DMS 273 treated with DMSO at 0.1 percent for 48 hours (cell line): ENCODE data around the gene FAHD1.
A peak's percentile ranks its signal among the peaks of the same experiment; 100 is the strongest.

Source experiments
- DNase-seq: peaks from one replicate; lab custom pipeline; 2025; lab: John Stamatoyannopoulos, UW

The FAHD1 gene

DNA sequence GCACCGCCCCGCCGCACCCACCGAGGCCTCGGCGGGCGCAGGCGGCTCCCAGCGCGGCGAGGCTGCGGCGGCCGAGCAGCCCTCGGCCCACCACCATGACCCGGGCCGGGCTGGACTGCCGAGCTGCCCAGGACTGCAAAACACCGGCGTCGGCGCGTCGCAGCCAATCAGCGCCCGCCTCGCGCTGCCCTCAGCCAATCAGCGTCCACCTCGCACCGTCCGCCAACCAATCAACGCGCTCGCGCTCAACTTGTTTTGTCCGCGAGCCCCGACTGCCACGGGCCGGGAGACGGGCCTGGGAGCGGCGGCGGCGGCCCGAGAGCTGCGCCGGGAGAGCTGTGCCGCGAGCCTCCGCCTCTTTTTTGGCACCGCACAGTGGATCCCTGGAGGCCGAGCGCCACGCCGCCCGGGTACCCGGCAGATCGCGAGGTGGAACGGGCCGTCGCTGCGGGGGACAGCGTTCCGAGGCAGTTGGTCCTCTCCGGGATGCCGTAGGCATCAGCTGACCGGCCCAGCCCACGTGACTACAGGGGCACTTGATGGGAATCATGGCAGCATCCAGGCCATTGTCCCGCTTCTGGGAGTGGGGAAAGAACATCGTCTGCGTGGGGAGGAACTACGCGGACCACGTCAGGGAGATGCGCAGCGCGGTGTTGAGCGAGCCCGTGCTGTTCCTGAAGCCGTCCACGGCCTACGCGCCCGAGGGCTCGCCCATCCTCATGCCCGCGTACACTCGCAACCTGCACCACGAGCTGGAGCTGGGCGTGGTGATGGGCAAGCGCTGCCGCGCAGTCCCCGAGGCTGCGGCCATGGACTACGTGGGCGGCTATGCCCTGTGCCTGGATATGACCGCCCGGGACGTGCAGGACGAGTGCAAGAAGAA lies at the start of gene FAHD1, which contains the start of gene HAGH:
Gene FAHD1 (plus strand): TSS at position 516 of the 883 bp plus-strand sequence. CDS start 33 bp downstream, at position 549.
Gene HAGH (minus strand): TSS at position 135 of the 883 bp plus-strand sequence. CDS start 38 bp downstream, at position 97.
- DNase-seq = peak; percentile 80

DNA sequence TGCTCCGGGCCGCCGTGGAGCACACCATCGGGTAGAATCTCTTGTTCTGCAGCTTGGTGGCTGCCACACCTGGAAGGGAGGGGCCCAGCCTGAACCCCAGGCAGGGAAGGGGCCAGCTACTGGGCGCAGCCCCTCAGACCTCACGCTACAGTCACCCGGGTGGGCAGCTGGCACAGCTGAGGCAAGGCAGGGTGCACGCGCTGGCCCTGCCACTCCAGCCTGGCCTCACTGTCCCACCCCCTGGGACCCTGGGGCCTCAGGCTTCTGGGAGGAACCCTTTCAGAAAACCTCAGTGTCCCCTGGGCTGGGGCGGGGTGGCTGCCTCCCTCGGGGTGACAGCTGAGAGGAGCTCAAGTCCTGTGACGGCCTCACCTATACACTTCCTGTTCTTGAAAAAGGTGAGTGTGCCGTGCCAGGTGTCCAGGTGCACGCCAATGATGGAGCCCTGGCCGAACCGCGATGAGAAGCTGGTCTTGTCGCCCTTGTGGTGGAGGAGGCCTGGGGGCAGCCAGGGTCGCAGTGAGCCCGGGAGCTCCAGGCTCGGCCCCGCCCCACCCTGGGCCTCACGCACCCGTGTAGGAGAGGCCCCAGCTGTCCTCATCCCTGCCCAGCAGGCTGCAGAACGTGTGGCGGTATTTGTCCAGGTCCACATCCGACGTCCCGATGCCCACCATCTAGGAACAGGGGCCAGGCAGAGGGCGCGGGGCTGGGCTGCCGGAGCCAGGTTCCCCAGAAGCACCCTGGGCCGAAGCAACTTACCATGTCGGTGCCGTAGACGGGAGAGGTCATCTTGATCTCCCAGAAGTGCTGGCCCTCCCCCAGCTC lies 49.4 kb upstream of the FAHD1 start:
- no peak for DNase-seq

DNA sequence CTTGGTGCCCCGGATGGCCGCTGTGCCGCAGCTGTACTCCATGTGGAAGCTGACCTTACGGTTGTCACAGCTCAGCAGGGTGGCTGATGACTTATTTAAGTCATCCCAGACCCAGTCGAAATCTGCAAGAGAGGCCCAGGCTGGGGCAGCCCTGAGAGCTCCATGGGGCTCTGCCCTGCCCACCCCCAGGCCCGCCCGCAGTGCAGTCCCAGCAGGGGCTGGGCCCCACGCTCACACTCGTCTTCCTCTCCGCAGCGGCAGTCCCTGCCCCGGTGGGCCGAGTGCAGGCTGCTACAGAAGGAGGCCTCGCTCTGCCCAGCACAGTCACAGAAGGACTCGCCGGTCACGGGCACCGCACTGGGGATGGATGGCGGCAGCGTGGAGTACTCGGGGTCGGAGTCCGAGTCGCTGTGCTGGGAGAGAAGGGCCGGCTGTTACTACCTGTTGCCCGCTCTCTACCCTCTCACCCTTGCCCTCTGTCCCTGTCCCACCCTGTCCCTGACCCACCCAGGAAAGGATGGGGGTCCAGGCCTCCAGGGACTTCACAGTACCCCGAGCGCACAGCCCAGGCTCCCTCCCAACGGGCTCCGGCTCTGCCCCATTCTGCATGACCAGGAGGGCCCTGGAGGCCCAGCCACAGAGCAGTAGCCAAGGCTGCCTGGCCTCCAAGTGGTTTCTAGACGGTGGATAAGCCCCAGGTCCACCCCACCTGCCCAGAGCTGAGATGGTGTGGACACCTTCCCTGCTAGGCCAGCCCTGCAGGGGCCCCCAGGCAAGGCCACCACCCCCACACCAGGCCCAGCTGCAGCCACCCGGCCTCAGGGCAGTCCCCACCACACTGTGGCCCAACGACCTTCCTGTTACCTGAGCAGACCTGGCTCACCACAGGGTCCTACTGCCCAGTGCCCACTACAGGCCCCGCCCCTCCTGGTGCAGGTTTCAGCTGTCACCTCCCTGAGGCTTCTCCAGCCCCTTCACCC lies 48.5 kb upstream of the FAHD1 start:
- DNase-seq = no peak

DNA sequence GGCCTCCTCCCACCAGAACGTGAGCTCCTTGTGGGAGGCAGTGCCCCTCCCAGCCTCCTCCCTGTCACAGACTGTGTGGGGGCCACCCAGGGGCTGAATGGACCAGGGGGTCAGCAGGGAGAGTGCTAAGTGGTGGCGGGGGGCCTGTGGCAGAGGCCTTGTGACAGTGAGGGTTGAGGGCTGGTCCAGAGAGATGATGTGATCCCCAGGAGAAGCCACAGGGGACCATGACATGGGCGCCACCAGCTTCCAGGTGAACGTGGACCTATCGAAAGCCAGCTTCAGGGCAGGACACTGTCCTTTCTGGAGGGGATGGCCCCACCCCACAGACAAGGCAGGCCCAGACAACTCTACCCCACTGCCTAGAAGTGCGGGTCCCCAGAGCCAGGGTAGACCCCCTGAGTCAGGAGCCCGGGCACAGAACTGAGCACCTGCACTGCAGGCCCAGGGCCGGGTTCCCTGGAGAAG lies 47.7 kb upstream of the FAHD1 start:
- no peak for DNase-seq

DNA sequence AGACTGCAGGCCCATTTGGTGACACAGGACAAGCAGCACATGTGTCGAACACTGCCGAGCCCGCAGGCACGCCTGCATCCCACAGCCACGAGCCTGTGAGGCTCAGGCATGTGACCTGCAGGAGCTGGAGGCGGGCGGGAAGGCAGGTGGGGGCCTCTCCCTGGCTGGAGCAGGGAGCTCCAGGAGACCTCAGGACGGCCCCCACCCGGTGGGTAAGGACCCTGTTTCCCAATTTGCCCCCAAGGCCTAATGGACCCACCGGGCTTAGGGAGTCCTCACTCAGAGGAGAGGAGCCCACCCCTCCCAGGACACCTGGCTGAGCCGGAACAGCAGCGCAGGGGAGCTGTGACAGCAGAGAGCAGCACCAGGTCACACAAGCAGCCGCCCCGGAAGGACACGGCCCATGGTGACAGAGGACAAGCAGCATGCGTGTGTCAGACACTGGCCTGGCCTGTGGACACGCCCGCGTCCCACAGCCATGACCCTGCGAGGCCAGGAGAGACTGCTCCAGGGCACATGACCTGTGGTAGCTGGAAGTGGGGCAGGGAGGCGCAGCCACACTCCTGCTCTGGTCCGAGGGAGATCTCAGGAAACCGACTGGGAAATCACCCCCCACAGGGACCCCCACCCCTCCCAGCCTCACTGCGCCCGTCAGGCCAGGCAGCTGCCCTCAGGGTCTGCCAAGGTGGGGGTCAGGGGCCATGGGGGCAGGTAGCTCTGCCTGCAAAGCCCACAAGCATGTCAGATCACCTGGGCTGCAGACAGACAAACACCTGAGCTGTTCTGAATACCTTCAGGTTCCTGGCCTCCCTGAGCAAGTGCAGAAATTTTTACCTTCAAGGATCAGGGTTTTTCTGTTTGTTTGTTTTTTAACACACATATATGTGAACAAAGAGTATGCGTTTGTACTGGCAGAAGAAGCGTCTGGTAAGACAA lies 47.0 kb upstream of the FAHD1 start:
- DNase-seq = no peak

DNA sequence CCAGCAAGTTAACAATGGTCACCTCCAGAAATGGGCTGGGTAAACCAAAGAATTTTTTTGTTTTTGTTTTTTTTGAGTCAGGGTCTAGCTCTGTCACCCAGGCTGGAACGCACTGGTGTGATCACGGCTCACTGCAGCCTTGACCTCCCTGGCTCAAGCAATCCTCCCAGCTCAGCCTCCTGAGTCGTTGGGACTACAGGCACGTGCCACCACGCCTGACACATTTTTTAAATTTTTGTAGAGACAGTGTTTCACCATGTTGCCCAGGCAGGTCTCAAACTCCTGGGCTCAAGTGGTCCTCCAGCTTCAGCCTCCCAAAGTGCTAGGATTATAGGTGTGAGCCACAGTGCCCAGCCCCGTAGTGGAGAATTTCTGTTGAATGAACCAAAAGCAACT lies 46.3 kb upstream of the FAHD1 start:
- no peak for DNase-seq

DNA sequence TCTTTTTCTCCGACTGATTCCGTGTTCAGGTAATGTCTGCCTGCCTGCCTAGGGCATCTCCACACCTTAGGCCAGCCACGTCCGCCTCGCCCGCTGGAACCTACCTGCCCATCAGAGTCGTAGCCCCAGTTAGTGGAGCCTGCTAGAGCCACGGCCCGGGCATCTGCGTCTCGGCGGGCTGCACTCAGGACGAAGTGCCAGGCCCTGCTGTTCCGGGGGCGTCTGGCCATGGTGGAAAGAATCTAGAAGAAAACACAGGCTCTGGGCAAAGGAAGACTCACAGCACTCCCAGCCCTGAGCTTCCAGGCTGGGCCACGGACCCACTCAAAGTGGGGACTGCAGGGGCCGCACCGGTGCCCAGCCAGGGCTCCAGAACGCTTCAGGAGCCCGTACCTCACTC lies 45.8 kb upstream of the FAHD1 start:
- DNase-seq = no peak

DNA sequence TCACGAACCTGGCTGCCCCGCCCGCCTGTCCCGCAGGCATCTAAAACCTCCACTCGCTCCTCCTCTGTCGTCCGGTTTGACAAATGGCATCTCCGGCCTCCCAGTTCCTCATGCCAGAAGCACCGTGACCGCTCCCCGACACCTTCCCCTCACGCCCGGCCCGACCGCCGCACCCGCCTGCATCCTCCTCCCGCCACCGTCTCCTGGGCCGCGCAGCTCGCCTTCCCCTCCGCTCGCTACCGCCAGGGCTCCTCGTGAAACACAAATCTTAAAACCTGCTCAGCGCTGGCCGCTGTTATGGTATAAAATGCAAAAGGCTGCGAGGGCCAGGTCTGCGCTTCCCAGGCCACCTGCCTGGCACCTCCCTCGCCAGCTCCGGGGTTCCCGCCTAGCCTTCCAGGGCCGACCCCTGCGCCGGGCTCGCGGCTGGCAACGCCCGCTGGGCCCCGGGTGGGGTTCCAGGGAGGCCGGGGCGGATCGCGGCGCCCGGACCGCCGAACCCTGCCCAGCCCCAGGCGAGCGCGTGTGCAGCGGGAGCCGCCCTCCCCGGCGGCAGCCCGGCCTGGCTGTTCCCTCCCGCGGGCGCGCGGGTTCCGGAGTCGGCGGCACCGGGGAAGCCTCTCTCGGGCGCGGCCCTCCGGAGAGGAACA lies 45.1 kb upstream of the FAHD1 start:
- no peak for DNase-seq

DNA sequence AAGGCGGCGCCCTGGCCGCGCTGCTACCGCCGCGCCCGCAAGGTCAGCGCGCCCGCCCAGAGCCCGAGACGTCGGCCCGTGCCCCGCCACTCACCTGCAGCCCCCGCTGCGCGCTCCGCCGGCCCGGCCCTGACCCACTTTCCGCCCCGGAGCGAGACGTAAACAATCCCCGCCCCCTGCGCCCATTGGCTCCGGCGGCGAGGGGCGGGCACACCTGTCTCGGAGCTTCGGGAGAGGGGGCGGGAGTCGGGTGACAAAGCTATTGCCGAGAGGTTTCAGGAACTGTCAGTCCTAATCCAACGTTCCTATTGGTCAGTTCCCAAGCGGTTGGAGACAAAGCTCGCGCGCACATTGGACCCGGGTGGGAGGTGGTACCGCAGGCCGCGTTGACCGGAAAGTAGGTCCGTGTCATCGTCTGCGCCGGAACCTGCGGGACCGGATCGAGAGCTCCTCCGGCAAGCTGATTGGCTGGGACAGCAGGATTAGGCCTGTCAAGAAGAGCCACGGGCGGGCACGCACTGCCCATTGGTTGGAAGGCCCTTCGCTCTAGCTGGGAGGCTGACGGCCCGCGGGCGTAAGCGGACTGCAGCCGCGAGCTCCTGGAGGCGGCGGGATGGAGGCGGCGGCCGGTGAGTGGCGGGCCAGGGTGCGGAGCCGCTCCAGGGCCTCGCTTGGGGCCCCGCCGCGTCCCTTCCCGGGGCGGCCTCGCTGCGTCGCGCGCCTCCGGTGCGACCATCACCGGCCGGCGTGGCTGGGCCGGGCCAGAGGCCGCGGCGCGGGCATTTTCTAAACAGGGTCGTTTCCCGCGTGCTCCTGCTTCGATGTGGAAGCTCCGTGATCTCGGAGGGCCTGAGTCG lies 44.4 kb upstream of the FAHD1 start, which contains the start of the genes NUBP2 and SPSB3:
Gene NUBP2 (plus strand): TSS at position 553 of the 857 bp plus-strand sequence. CDS start 61 bp downstream, at position 614.
Gene SPSB3 (minus strand): TSS at position 164 of the 857 bp plus-strand sequence. CDS start 1,088 bp downstream, outside the sequence.
- DNase-seq = peak; percentile 99

DNA sequence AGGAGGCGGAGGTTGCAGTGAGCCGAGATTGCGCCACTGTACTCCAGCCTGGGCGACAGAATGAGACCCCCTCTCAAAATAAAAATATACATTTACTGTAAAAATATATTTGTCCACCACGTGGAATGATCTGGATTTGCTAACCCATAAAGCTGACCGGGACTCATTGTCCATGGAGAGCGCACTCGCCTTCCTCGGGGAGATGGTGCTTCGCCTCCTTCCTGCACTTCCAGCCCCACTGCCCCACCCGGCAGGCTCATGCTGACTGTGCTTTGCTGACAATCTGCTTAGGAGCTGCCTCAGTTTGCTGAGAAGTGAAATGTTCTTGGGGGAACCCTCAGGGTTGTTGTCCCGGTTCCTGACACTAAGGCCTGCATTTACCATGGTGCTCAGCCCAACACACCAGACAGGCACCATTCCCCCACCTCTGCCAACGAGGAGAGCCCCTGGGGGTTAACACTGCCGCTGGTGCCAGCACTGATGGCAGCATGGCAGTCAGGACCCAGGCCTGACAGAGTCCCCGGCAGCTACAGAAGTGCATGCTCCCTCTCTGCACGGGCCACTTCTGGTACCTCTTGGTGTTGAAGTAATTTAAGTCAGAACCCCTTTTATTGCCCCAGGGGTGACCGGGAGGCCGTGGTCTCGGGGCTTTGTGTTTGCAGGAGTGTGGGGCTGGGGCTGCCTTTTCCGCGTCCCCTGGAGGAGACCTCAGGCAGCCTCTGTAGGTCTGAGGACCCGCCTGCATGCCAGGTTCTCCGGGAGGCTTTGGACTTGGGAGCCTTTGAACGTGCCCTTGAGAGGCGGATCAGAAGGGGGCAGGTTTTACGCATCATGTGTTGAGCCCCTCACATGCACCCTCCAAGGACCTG lies 41.8 kb upstream of the FAHD1 start:
- no peak for DNase-seq

DNA sequence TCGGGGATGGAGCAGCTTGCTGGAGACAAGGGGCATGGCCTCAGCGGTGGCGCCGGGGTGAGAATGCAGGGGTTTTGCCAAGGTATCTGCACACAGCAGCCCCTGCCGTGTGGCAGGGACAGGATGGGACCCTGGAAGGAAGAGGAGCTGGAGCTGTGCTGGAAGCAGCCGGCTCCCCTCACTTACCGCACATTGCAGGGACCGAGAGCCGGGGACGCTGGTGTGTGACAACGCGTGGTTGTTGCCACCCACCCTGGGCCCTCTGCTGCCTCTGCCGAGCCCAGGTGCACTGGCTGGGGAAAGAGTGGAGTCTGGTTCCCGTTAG lies 41.2 kb upstream of the FAHD1 start:
- no peak for DNase-seq

DNA sequence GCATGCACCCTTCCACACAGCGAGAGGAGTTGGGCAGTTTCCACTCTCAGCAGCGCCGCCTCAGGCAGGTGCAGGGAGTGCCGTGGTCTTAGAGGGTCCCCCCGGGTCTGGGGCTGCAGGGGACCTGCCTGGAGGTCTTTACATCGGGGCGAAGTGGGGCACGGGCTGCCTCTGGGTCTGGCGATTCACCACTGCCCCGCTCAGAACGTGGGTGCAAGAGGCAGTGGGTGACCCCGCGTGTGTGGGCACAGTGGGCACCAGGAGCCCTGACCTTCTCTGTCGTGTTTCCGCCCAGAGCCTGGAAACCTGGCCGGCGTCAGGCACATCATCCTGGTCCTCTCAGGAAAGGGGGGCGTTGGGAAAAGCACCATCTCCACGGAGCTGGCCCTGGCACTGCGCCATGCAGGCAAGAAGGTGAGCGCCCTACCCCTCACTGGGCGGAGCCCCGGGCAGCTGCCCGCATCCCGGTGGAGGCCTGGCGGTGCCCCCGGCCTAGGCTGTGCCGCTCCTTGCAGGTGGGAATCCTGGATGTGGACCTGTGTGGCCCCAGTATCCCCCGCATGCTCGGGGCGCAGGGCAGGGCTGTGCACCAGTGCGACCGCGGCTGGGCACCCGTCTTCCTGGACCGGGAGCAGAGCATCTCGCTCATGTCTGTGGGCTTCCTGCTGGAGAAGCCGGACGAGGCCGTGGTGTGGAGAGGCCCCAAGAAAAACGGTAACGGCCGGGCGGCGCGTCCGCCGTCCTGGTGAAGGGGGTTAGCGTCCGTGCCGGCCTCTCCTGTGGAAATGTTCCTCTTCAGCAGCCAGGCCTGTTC lies 40.6 kb upstream of the FAHD1 start:
- no peak for DNase-seq

DNA sequence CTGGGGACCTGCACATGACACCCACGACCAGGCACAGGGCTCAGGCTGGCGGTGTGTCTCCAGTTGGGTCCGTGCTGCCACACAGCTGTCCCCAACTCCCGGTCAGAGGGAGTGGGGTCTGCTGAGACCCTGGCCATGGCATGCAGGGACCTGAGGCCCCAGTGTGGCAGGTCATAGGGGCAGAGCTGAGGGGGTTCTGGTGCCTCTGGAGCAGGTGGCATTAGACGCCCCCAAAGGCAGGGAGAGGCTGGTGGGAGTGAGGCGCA lies 40.0 kb upstream of the FAHD1 start:
- no peak for DNase-seq

DNA sequence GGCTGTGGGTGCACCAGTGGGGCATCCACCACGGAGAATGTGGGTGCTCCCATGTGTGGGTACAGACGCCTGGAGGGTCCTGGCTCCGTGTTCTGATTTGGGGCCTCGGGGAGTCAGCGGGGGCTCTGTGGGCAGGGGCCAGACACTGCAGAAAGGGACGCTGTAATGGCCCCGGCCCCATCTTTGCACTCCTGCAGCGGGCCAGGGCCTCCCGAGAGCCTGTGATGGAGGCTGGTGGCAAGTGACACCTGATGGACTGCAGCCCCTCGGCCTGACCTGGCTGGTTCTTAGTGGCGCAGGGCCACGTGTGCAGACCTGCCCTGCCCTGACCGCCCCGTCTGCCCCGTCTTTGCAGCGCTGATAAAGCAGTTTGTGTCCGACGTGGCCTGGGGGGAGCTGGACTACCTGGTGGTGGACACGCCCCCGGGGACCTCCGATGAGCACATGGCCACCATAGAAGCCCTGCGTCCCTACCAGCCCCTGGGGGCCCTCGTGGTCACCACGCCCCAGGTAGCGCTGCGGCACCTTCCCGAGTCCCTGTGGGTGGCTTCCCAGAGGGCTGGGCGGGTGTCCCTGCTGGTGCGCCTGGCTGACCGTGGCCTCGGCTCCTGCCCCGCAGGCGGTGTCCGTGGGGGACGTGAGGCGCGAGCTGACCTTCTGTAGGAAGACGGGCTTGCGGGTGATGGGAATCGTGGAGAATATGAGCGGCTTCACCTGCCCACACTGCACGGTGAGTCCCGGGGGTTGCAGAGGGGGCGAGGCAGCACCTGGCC lies 39.5 kb upstream of the FAHD1 start:
- DNase-seq = no peak

DNA sequence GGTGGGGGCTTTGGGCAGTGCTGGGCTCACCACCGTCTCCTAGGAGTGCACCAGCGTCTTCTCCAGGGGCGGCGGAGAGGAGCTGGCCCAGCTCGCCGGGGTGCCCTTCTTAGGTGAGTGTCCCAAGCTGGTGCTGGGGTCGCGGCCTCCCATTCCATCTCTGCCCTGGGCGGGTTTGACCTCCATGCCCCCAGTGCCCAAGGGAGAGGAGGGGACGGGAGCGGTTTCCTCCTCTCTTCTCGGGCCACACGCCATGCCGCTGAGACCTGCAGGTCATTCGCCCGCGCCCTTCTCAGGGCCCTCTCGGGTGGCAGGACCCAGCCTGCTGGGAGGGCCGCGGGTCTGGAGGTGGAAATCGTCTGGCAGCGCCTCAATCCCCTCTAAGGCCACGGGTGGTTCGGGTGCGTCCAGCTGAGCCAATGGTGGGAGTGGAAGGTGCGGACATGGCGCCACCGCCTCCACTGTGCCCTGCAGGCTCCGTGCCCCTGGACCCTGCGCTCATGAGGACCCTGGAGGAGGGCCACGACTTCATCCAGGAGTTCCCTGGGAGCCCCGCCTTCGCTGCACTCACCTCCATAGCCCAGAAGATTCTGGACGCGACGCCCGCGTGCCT lies 38.8 kb upstream of the FAHD1 start:
- no peak for DNase-seq

DNA sequence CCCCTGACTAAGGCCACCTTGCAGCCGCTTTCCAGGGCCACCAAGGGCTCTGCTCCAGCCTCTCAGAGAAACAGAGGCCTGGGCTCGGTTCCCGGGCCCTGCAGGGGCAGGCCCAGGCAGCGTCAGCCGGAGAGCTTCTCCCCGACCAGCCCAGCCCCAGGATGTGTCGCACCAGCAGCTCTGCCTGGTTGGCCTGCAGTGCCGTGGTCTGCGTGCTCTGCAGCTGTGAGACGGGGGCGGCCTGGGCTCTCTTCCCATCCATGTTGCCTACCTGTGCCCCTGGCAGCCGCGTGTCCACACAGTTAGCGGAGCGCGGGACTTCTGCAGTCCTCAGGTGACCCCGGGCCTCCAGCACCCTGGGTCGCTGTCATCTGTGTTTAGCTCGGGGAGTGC lies 38.3 kb upstream of the FAHD1 start:
- DNase-seq = no peak
